Measurements from ENCODE around the gene WDR89.

DNA sequence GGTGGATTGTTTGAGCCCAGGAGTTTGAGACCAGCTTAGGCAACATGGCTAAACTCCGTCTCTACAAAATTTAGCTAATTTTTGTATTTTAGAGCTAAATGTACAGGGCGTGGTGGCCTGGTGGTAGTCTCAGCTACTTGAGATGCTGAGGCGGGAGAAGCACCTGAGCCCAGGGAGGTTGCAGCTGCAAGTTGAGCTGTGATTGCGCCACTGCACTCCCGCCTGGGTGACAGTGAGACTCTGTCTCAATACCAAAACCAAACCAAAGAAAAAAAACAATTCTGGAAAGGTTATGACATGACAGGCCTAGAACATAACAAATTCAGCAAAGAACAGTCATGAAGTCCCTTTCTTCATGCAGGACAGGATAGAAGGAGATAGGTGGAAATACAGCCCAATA is 25.7 kb downstream of the WDR89 start:
- TF ChIP-seq, protein P1, sequence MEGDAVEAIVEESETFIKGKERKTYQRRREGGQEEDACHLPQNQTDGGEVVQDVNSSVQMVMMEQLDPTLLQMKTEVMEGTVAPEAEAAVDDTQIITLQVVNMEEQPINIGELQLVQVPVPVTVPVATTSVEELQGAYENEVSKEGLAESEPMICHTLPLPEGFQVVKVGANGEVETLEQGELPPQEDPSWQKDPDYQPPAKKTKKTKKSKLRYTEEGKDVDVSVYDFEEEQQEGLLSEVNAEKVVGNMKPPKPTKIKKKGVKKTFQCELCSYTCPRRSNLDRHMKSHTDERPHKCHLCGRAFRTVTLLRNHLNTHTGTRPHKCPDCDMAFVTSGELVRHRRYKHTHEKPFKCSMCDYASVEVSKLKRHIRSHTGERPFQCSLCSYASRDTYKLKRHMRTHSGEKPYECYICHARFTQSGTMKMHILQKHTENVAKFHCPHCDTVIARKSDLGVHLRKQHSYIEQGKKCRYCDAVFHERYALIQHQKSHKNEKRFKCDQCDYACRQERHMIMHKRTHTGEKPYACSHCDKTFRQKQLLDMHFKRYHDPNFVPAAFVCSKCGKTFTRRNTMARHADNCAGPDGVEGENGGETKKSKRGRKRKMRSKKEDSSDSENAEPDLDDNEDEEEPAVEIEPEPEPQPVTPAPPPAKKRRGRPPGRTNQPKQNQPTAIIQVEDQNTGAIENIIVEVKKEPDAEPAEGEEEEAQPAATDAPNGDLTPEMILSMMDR (conservative IDR thresholded peaks at IDR 0.05) = no peak
- no peak for TF ChIP-seq EZH2 (IDR thresholded peaks at IDR 0.05; ENCODE audit: low read depth)

All from PC-9 (cell line).